Tibial nerve (tissue), 4 donors: Measurements from ENCODE around the gene COMMD6.

ENCODE experiments used
- CTCF ChIP-seq, 5 experiments: fragments of 200-600 bp in 3 of 5; fragments of 450-650 bp in 2 of 5; sonication (generic) in 3 of 5; IDR thresholded peaks; one replicate each; pipeline ENCODE4 v1.5.1; 2016 to 2019; ENCODE audit warnings: antibody characterized with exemption in 5 of 5, mild to moderate bottlenecking in 3 of 5, moderate library complexity in 2 of 5
- EP300 ChIP-seq, 2 donors: sonication (generic); formaldehyde crosslinking; IDR thresholded peaks; one replicate each; pipeline ENCODE4 v1.6.1; 2017; ENCODE audit warnings: antibody characterized with exemption in 2 of 2, mild to moderate bottlenecking in 1 of 2
- POLR2A ChIP-seq, 2 donors: fragments of 450-650 bp; IDR thresholded peaks; one replicate each; pipeline ENCODE4 v1.6.1; 2017; ENCODE audit warnings: antibody characterized with exemption in 2 of 2, mild to moderate bottlenecking in 2 of 2, moderate library complexity in 2 of 2

DNA sequence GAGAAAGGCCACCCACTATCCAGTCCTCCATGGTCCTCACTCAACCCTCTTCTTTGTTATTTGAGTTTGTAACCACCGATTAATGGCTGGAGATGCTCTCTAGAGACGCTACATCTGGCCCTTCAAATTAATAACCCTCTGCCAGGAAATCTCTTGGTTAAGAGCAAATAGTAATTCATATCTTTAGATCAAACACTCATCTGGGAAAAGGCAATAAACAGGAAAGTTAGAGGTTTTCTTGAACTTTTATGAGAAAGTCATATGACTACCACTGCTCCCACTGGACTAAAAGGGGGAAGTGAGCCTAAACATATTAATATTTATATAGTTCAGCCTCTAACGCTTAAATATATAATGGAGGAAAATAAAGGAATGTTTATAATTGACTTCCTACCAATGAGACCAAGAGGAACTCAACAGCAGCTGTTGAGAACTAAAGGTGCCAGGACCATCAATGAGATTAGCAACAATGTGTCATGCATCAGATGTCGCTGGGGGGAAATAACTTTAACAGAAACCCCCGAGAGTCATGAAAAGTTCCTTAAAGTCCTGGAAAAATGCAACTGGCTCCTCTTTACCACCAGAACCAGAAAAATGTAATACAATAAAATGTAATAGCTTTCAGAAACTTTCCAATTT is 58.4 kb downstream of the COMMD6 start:
- TF ChIP-seq EP300 (IDR thresholded peaks at IDR 0.05) = no peak
- no peak for TF ChIP-seq POLR2A (IDR thresholded peaks at IDR 0.05)
- no peak for TF ChIP-seq CTCF (IDR thresholded peaks at IDR 0.05)
